HG02852 (cell line): ENCODE measurements around the gene MIGA2.
"Not testable (repeated sequence)": the region's sequence is repeated elsewhere in the genome, so short reads cannot be mapped to it uniquely, and the experiment has no call there.

Source experiments
- ATAC-seq: cut with Tn5 transposase; IDR thresholded peaks from one replicate; pipeline ENCODE4 v1.9.1; 2021; ENCODE audit warnings: mild to moderate bottlenecking, moderate library complexity; ENCODE audit not compliant: unreplicated experiment

MIGA2 gene

GRCh38 chr9:129112526-129112925 is 76.1 kb downstream of the MIGA2 start:
- ATAC-seq = not testable (repeated sequence)

GRCh38 chr9:129113645-129114304 is 77.3 kb downstream of the MIGA2 start:
- no peak for ATAC-seq

GRCh38 chr9:129118799-129119198 is 82.4 kb downstream of the MIGA2 start:
- ATAC-seq = no peak

- no peak for ATAC-seq
These were observed 85.1 kb downstream of the MIGA2 start for GRCh38 chr9:129121483-129121882.
